ENCODE data around the gene MPV17.

DNA sequence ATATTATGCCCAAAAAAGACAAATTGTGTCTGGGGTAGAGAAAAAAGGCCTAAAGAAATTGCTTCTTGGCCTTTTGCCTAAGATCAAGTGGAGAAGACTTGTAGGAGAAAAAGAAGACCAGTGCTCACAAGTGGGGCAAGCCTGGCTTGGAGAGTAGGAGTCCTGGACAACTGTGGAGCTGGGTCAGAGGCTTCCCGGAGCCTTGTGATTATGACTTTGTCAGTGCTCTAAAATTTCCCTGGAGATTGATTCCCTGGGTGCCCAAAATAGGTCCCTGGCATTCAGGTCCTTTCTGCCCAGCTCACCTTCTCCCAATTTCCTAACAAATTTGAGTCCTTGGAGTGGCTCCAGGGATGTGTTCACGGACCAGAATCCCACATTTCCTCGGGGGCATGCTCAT, 41.5 kb downstream of the MPV17 start:
- TF ChIP-seq POLR2A (IDR thresholded peaks at IDR 0.05) (no peak), EP300 (IDR thresholded peaks at IDR 0.05) (no peak)
- TF ChIP-seq, protein P1, sequence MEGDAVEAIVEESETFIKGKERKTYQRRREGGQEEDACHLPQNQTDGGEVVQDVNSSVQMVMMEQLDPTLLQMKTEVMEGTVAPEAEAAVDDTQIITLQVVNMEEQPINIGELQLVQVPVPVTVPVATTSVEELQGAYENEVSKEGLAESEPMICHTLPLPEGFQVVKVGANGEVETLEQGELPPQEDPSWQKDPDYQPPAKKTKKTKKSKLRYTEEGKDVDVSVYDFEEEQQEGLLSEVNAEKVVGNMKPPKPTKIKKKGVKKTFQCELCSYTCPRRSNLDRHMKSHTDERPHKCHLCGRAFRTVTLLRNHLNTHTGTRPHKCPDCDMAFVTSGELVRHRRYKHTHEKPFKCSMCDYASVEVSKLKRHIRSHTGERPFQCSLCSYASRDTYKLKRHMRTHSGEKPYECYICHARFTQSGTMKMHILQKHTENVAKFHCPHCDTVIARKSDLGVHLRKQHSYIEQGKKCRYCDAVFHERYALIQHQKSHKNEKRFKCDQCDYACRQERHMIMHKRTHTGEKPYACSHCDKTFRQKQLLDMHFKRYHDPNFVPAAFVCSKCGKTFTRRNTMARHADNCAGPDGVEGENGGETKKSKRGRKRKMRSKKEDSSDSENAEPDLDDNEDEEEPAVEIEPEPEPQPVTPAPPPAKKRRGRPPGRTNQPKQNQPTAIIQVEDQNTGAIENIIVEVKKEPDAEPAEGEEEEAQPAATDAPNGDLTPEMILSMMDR (IDR thresholded peaks at IDR 0.05): no peak

All from ovary (tissue), 3 donors.